ENCODE measurements around the gene ARHGEF2. TPM values are rescaled to one million over a fixed set of nuclear protein-coding genes. Genes with fewer than 3 reads are reported as not detected.
A peak's percentile ranks its signal among the peaks of the same experiment; 100 is the strongest.

ARHGEF2 gene
- total and polyA plus RNA-seq, 2 of the 13 experiments (the other 11 are each of a cell fraction or from before 2014, with no cell fraction given): 16.1 to 32.1 TPM

DNA sequence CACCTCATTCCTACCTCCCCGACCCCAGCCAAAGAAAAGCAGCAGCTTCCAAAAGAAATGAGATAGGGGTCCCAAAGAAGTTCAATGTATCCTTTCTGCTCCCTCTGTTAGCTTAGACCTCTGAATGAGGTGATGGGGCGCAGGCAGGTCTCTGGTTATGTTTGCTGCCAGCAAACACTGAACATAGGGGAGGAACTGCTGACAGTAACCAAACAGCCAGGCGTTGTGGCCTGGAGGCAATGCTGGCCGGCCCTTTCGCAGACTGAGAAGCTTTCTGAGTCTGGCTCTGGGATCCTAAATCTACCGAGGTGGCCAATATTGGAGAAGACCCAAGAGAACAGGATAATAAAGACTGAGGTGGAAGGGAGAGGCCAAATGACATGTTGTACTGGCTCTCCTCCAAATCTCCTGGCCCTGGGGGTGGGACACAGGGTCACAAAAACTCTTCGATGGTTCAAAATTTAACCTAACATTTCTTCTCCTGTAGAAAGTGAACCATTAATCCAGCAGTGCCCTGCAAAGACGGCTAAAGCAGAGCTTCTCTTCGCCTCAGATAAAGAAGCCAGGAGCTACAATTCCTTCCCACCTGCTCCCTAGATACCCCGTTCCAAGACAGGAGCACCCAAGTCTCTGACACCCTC, 22.8 kb upstream of the ARHGEF2 start (continued):
- TF ChIP-seq, protein P1, sequence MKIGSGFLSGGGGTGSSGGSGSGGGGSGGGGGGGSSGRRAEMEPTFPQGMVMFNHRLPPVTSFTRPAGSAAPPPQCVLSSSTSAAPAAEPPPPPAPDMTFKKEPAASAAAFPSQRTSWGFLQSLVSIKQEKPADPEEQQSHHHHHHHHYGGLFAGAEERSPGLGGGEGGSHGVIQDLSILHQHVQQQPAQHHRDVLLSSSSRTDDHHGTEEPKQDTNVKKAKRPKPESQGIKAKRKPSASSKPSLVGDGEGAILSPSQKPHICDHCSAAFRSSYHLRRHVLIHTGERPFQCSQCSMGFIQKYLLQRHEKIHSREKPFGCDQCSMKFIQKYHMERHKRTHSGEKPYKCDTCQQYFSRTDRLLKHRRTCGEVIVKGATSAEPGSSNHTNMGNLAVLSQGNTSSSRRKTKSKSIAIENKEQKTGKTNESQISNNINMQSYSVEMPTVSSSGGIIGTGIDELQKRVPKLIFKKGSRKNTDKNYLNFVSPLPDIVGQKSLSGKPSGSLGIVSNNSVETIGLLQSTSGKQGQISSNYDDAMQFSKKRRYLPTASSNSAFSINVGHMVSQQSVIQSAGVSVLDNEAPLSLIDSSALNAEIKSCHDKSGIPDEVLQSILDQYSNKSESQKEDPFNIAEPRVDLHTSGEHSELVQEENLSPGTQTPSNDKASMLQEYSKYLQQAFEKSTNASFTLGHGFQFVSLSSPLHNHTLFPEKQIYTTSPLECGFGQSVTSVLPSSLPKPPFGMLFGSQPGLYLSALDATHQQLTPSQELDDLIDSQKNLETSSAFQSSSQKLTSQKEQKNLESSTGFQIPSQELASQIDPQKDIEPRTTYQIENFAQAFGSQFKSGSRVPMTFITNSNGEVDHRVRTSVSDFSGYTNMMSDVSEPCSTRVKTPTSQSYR (CRISPR knock-in tag; IDR thresholded peaks at IDR 0.05; ENCODE audit: borderline replicate concordance): no peak
- TF ChIP-seq ZNF652 (CRISPR knock-in tag; IDR thresholded peaks at IDR 0.05; ENCODE audit: borderline replicate concordance, low read depth): peak; percentile 35; the same call in 1 of the 2 replicates
- TF ChIP-seq NPAS2 (CRISPR knock-in tag; IDR thresholded peaks at IDR 0.05; ENCODE audit: borderline replicate concordance): no peak
- TF ChIP-seq, protein P2, sequence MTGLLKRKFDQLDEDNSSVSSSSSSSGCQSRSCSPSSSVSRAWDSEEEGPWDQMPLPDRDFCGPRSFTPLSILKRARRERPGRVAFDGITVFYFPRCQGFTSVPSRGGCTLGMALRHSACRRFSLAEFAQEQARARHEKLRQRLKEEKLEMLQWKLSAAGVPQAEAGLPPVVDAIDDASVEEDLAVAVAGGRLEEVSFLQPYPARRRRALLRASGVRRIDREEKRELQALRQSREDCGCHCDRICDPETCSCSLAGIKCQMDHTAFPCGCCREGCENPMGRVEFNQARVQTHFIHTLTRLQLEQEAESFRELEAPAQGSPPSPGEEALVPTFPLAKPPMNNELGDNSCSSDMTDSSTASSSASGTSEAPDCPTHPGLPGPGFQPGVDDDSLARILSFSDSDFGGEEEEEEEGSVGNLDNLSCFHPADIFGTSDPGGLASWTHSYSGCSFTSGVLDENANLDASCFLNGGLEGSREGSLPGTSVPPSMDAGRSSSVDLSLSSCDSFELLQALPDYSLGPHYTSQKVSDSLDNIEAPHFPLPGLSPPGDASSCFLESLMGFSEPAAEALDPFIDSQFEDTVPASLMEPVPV (CRISPR knock-in tag; IDR thresholded peaks at IDR 0.05): no peak
- no peak for TF ChIP-seq SOX6 (IDR thresholded peaks at IDR 0.05)
- no peak; the same call in 1 of the 2 replicates for TF ChIP-seq SOX6 (CRISPR knock-in tag; IDR thresholded peaks at IDR 0.05)
- TF ChIP-seq MYC (CRISPR knock-in tag; IDR thresholded peaks at IDR 0.05; ENCODE audit: borderline replicate concordance): 0 out of 2 replicates have a peak, but pooled peaks have one; percentile 15
- TF ChIP-seq ZNF20 (CRISPR knock-in tag; IDR thresholded peaks at IDR 0.05): no peak
- TF ChIP-seq ISX (CRISPR knock-in tag; conservative IDR thresholded peaks at IDR 0.05): no peak
- TF ChIP-seq NFE2L2 (IDR thresholded peaks at IDR 0.05; ENCODE audit: low read length): no peak
- no peak for TF ChIP-seq CEBPG (CRISPR knock-in tag; IDR thresholded peaks at IDR 0.05)
- TF ChIP-seq, protein P3, sequence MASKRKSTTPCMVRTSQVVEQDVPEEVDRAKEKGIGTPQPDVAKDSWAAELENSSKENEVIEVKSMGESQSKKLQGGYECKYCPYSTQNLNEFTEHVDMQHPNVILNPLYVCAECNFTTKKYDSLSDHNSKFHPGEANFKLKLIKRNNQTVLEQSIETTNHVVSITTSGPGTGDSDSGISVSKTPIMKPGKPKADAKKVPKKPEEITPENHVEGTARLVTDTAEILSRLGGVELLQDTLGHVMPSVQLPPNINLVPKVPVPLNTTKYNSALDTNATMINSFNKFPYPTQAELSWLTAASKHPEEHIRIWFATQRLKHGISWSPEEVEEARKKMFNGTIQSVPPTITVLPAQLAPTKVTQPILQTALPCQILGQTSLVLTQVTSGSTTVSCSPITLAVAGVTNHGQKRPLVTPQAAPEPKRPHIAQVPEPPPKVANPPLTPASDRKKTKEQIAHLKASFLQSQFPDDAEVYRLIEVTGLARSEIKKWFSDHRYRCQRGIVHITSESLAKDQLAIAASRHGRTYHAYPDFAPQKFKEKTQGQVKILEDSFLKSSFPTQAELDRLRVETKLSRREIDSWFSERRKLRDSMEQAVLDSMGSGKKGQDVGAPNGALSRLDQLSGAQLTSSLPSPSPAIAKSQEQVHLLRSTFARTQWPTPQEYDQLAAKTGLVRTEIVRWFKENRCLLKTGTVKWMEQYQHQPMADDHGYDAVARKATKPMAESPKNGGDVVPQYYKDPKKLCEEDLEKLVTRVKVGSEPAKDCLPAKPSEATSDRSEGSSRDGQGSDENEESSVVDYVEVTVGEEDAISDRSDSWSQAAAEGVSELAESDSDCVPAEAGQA (IDR thresholded peaks at IDR 0.05; ENCODE audit: low read depth): no peak
- TF ChIP-seq, protein P3 (CRISPR knock-in tag; IDR thresholded peaks at IDR 0.05; ENCODE audit: borderline replicate concordance): no peak
- TF ChIP-seq, protein P4, sequence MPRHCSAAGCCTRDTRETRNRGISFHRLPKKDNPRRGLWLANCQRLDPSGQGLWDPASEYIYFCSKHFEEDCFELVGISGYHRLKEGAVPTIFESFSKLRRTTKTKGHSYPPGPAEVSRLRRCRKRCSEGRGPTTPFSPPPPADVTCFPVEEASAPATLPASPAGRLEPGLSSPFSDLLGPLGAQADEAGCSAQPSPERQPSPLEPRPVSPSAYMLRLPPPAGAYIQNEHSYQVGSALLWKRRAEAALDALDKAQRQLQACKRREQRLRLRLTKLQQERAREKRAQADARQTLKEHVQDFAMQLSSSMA (CRISPR knock-in tag; IDR thresholded peaks at IDR 0.05): 0 out of 2 replicates have a peak, but pooled peaks have one; percentile 51

All from HepG2 (cell line).